SKM-1 treated with dmso at 0.1 percent for 144 hours (cell line): Measurements from ENCODE around the gene NOS1.
"Not testable (repeated sequence)": the region's sequence is repeated elsewhere in the genome, so short reads cannot be mapped to it uniquely, and the experiment has no call there.

Experiments
- DNase-seq: peaks from one replicate; lab custom pipeline; 2025; ENCODE audit not compliant: unreplicated experiment; lab: John Stamatoyannopoulos, UW

Gene NOS1

GRCh38 chr12:117273091-117273490, 88.3 kb downstream of the NOS1 start:
- no peak for DNase-seq

- DNase-seq, result no peak
Observed at GRCh38 chr12:117272690-117273089, 88.7 kb downstream of the NOS1 start.

GRCh38 chr12:117262749-117263148, 98.7 kb downstream of the NOS1 start:
- DNase-seq, result no peak

- no peak for DNase-seq
Observed at GRCh38 chr12:117261247-117261646, 100.2 kb downstream of the NOS1 start.

GRCh38 chr12:117255386-117255785, 106.0 kb downstream of the NOS1 start:
- DNase-seq, result no peak

GRCh38 chr12:117243488-117243887, 117.9 kb downstream of the NOS1 start:
- no peak for DNase-seq

- no peak for DNase-seq
Observed at GRCh38 chr12:117241697-117242096, 119.7 kb downstream of the NOS1 start.

- no peak for DNase-seq
Observed at GRCh38 chr12:117240081-117240755, 121.2 kb downstream of the NOS1 start.

GRCh38 chr12:117236456-117237001, 124.9 kb downstream of the NOS1 start:
- peak; percentile 1 for DNase-seq

- DNase-seq, result no peak
Observed at GRCh38 chr12:117235261-117235660, 126.2 kb downstream of the NOS1 start.

GRCh38 chr12:117234441-117234840, 127.0 kb downstream of the NOS1 start:
- DNase-seq, result no peak

GRCh38 chr12:117231750-117232149, 129.7 kb downstream of the NOS1 start:
- no peak for DNase-seq

- DNase-seq, result no peak
Observed at GRCh38 chr12:117228239-117228638, 133.2 kb downstream of the NOS1 start.

GRCh38 chr12:117227000-117227653, 134.3 kb downstream of the NOS1 start:
- no peak for DNase-seq

GRCh38 chr12:117226505-117226904, 134.9 kb downstream of the NOS1 start:
- no peak for DNase-seq

GRCh38 chr12:117225179-117225578, 136.2 kb downstream of the NOS1 start:
- no peak for DNase-seq

GRCh38 chr12:117220947-117221346, 140.5 kb downstream of the NOS1 start:
- DNase-seq, result not testable (repeated sequence)

- DNase-seq, result no peak
Observed at GRCh38 chr12:117218149-117218548, 143.3 kb downstream of the NOS1 start.

- no peak for DNase-seq
Observed at GRCh38 chr12:117216686-117217085, 144.7 kb downstream of the NOS1 start.

GRCh38 chr12:117214797-117215196, 146.6 kb downstream of the NOS1 start:
- no peak for DNase-seq

GRCh38 chr12:117213295-117213808, 148.1 kb downstream of the NOS1 start:
- DNase-seq, result no peak

GRCh38 chr12:117212563-117213190, 148.7 kb downstream of the NOS1 start:
- DNase-seq, result peak; percentile 7
